Keratinocyte (primary cell): ENCODE data around the gene EYS. TPM values are rescaled to one million over a fixed set of nuclear protein-coding genes. Genes with fewer than 3 reads are reported as not detected.

Experiments
- DNase-seq: peaks from one replicate; pipeline ENCODE4 v3.0.0-alpha.2; 2011; ENCODE audit warnings: low read depth, missing footprints, low spot score
- FAIRE-seq: peaks from 2 replicates; lab custom pipeline; 2011; peaks lifted over from hg19 to GRCh38; lab: Jason Lieb, UNC
- H2AFZ ChIP-seq: 2 replicates; pipeline ENCODE4 v1.6.0; 2012; ENCODE audit warnings: low read length, control low read depth, inconsistent platforms; ENCODE audit not compliant: control insufficient read depth
- H3K27ac ChIP-seq: 2 replicates; pipeline ENCODE4 v1.5.1; 2011; ENCODE audit warnings: low read length; ENCODE audit not compliant: control insufficient read depth, insufficient read depth
- H3K27me3 ChIP-seq: 3 replicates; pipeline ENCODE4 v1.6.0; 2011; ENCODE audit warnings: low read length; ENCODE audit not compliant: control insufficient read depth, insufficient read depth; ENCODE audit errors: extremely low read depth
- H3K36me3 ChIP-seq, 2 experiments: 2 replicates in 1 of 2; 3 replicates in 1 of 2; pipeline ENCODE4 v1.5.1; 2011; ENCODE audit warnings: low read length in 2 of 2, mild to moderate bottlenecking in 1 of 2; ENCODE audit not compliant: control insufficient read depth in 2 of 2, insufficient read depth in 2 of 2; ENCODE audit errors: extremely low read depth in 1 of 2
- H3K4me1 ChIP-seq: 3 replicates; pipeline ENCODE4 v1.5.1; 2011; ENCODE audit warnings: low read length; ENCODE audit not compliant: control insufficient read depth, insufficient read depth; ENCODE audit errors: extremely low read depth
- H3K4me2 ChIP-seq: 3 replicates; pipeline ENCODE4 v1.6.0; 2011; ENCODE audit warnings: low read depth, low read length; ENCODE audit not compliant: control insufficient read depth, insufficient read depth; ENCODE audit errors: extremely low read depth
- H3K4me3 ChIP-seq, 3 experiments: fragments of 200-600 bp in 1 of 3; sonication (generic) in 1 of 3; 2 replicates in 2 of 3; 3 replicates in 1 of 3; pipeline ENCODE4 v1.5.1; 2011 to 2016; ENCODE audit warnings: low read length in 3 of 3, mild to moderate bottlenecking in 3 of 3, control low read depth in 2 of 3, inconsistent platforms in 1 of 3, low read depth in 1 of 3, mixed read lengths in 1 of 3, mixed run types in 1 of 3, moderate library complexity in 1 of 3; ENCODE audit not compliant: control insufficient read depth in 2 of 3, insufficient read depth in 2 of 3; ENCODE audit errors: extremely low read depth in 1 of 3
- H3K79me2 ChIP-seq: 2 replicates; pipeline ENCODE4 v1.6.0; 2012; ENCODE audit warnings: low read length; ENCODE audit not compliant: control insufficient read depth, insufficient read depth
- H3K9ac ChIP-seq: 3 replicates; pipeline ENCODE4 v1.6.0; 2011; ENCODE audit warnings: low read length; ENCODE audit not compliant: control insufficient read depth, insufficient read depth; ENCODE audit errors: extremely low read depth
- H3K9me1 ChIP-seq: 3 replicates; pipeline ENCODE4 v1.6.0; 2011; ENCODE audit warnings: low read length; ENCODE audit not compliant: control insufficient read depth, insufficient read depth; ENCODE audit errors: extremely low read depth
- H3K9me3 ChIP-seq: 2 replicates; pipeline ENCODE4 v1.5.1; 2012; ENCODE audit warnings: low read depth, low read length; ENCODE audit not compliant: control insufficient read depth
- H4K20me1 ChIP-seq: 3 replicates; pipeline ENCODE4 v1.6.0; 2011; ENCODE audit warnings: low read length; ENCODE audit not compliant: control insufficient read depth, insufficient read depth; ENCODE audit errors: extremely low read depth
- EZH2 ChIP-seq: IDR thresholded peaks from one replicate; pipeline ENCODE4 v1.6.1; 2012; ENCODE audit warnings: inconsistent platforms, mild to moderate bottlenecking, low read length, moderate library complexity
- dilution Hi-C: fragments of 300-500 bp; cut with MboI; formaldehyde crosslinking; loops from one replicate; pipeline ENCODE4 v1.7.0; 2020; ENCODE audit warnings: low sequenced_read_pairs; ENCODE audit not compliant: extremely low pct_ligation_motif_present
- polyA plus RNA-seq, 5 experiments: library from polyadenylated mRNA; depleted of rRNA in 3 of 5; stranded (reverse) in 3 of 5; stranded (forward) in 1 of 5; unstranded in 1 of 5; fragments of >200 nt; gene quantifications; 1 replicate in 1 of 5; 2 replicates in 3 of 5; 3 replicates in 1 of 5; pipeline versions ENCODE4 v1.2.1 to v1.2.3, GENCODE V29; 2011 to 2012; ENCODE audit warnings: missing spikeins in 2 of 5, low read depth in 1 of 5, low replicate concordance in 1 of 5
- TF ChIP-seq, protein P1 (sequence below), 3 experiments: IDR thresholded peaks in 1 of 3; conservative IDR thresholded peaks in 1 of 3; optimal IDR thresholded peaks in 1 of 3; 2 replicates in 2 of 3; 3 replicates in 1 of 3; pipeline versions ENCODE3 to v1.5.1; 2011; ENCODE audit warnings: low read length in 3 of 3, mild to moderate bottlenecking in 3 of 3, moderate library complexity in 2 of 3, control low read depth in 1 of 3, inconsistent platforms in 1 of 3; ENCODE audit not compliant: insufficient read depth in 2 of 3; ENCODE audit errors: extremely low read depth in 1 of 3

EYS gene
- polyA plus RNA-seq, 1 donor (not counting 4 experiments of a cell fraction or from before 2014, with no cell fraction given), result 0.34 TPM

DNA sequence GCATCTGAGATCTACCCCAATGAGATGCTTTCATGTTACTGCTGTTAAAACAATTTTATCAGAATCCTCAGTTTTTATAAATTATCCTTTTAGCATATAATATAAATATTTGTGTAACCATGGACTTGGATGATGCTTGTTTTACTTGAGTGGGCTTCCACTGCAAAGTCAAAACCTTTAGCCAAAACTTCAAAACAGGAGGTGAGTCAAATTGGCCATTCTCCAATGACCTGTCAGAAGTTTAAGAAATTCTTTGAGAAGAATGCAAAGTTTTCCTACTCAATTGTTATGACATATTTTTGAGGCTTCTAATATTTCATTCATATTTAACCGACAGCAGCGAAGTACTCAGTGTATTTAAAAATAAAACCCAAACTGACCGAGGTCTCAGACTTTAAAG lies 507.9 kb downstream of the EYS start:
- H3K9me1 ChIP-seq, result no peaks in the 10 kb centered on the region
- H2AFZ ChIP-seq, result no peak overlapping the region
- no peak for FAIRE-seq
- no peak overlapping the region for H3K4me2 ChIP-seq
- no peak overlapping the region for H3K27ac ChIP-seq
- no peaks in the 10 kb centered on the region for H4K20me1 ChIP-seq
- dilution Hi-C loops, result no loop called here
- no peak for DNase-seq
- H3K79me2 ChIP-seq, result no peaks in the 10 kb centered on the region
- H3K27me3 ChIP-seq, result no peaks in the 10 kb centered on the region
- H3K9me3 ChIP-seq, result no peaks in the 10 kb centered on the region
- no peaks in the 10 kb centered on the region for H3K4me1 ChIP-seq
- no peak overlapping the region for H3K4me3 ChIP-seq
- H3K36me3 ChIP-seq, result no peaks in the 10 kb centered on the region
- no peak for TF ChIP-seq EZH2
- TF ChIP-seq, protein P1, sequence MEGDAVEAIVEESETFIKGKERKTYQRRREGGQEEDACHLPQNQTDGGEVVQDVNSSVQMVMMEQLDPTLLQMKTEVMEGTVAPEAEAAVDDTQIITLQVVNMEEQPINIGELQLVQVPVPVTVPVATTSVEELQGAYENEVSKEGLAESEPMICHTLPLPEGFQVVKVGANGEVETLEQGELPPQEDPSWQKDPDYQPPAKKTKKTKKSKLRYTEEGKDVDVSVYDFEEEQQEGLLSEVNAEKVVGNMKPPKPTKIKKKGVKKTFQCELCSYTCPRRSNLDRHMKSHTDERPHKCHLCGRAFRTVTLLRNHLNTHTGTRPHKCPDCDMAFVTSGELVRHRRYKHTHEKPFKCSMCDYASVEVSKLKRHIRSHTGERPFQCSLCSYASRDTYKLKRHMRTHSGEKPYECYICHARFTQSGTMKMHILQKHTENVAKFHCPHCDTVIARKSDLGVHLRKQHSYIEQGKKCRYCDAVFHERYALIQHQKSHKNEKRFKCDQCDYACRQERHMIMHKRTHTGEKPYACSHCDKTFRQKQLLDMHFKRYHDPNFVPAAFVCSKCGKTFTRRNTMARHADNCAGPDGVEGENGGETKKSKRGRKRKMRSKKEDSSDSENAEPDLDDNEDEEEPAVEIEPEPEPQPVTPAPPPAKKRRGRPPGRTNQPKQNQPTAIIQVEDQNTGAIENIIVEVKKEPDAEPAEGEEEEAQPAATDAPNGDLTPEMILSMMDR (optimal IDR thresholded peaks at IDR 0.05 in 1 of 3, IDR thresholded peaks at IDR 0.05 in 1 of 3, conservative IDR thresholded peaks at IDR 0.05 in 1 of 3; ENCODE audit: extremely low read depth in 1 of 3, insufficient read depth in 2 of 3, low read length in 3 of 3), result no peak
- no peak overlapping the region for H3K9ac ChIP-seq

DNA sequence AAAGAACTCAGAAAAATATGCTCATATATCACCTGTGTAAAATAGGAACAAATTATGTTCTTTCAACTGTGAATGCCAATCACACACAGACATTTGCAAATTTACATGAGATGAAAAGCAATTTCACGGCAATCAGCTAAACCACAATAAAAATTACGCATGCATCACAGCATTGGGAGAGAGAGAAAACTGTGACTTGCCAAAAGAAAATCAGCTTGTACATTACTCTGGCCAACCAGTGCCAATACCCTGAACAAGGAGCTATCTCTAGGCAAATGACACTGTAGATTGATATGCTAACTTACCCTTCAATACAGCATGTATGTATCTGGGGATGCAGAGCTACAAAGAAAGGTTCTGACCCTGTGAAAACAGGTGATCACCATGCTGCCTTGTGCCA lies 515.6 kb downstream of the EYS start:
- H3K79me2 ChIP-seq, result no peaks in the 10 kb centered on the region
- no peak overlapping the region for H3K9ac ChIP-seq
- H3K4me2 ChIP-seq, result no peak overlapping the region
- no peak overlapping the region for H3K27ac ChIP-seq
- H3K4me3 ChIP-seq, result no peak overlapping the region
- no peaks in the 10 kb centered on the region for H3K36me3 ChIP-seq
- TF ChIP-seq, protein P1 (optimal IDR thresholded peaks at IDR 0.05 in 1 of 3, IDR thresholded peaks at IDR 0.05 in 1 of 3, conservative IDR thresholded peaks at IDR 0.05 in 1 of 3; ENCODE audit: extremely low read depth in 1 of 3, insufficient read depth in 2 of 3, low read length in 3 of 3), result no peak
- no peak for TF ChIP-seq EZH2
- DNase-seq (no peak), FAIRE-seq (no peak)
- no peaks in the 10 kb centered on the region for H3K27me3 ChIP-seq
- no peak overlapping the region for H2AFZ ChIP-seq
- H3K4me1 ChIP-seq, result no peaks in the 10 kb centered on the region
- dilution Hi-C loops, result no loop called here
- H4K20me1 ChIP-seq, result no peaks in the 10 kb centered on the region
- H3K9me3 ChIP-seq, result no peaks in the 10 kb centered on the region
- H3K9me1 ChIP-seq, result no peaks in the 10 kb centered on the region
